Osteoblast (primary cell): ENCODE measurements around the gene MYOM3. TPM values are rescaled to one million over a fixed set of nuclear protein-coding genes. Genes with fewer than 3 reads are reported as not detected.

Experiments
- DNase-seq: peaks from one replicate; pipeline ENCODE4 v3.0.0; 2011; ENCODE audit warnings: low spot score, mixed read lengths; ENCODE audit not compliant: insufficient read length; ENCODE audit errors: missing footprints
- H2AFZ ChIP-seq: 2 replicates; pipeline ENCODE4 v1.6.0; 2011; ENCODE audit warnings: mild to moderate bottlenecking, low read length
- H3K27ac ChIP-seq: 2 replicates; pipeline ENCODE4 v1.5.1; 2011; ENCODE audit warnings: mild to moderate bottlenecking, low read depth, low read length, moderate library complexity
- H3K27me3 ChIP-seq: 2 replicates; pipeline ENCODE4 v1.6.0; 2012; ENCODE audit warnings: mild to moderate bottlenecking, control low read depth, inconsistent platforms, low read length, moderate library complexity; ENCODE audit not compliant: insufficient read depth
- H3K36me3 ChIP-seq: 2 replicates; pipeline ENCODE4 v1.5.1; 2011; ENCODE audit warnings: mild to moderate bottlenecking, low read length, control low read depth, moderate library complexity; ENCODE audit not compliant: insufficient read depth
- H3K4me1 ChIP-seq: 2 replicates; pipeline ENCODE4 v1.5.1; 2011; ENCODE audit warnings: mild to moderate bottlenecking, low read length, control low read depth, moderate library complexity; ENCODE audit not compliant: insufficient read depth
- H3K4me2 ChIP-seq: 2 replicates; pipeline ENCODE4 v1.6.0; 2011; ENCODE audit warnings: mild to moderate bottlenecking, low read length; ENCODE audit not compliant: insufficient read depth
- H3K4me3 ChIP-seq: fragments of 200-600 bp; sonication (generic); 3 replicates; pipeline ENCODE4 v1.5.1; 2012; ENCODE audit warnings: mild to moderate bottlenecking, low read length, inconsistent platforms; ENCODE audit not compliant: insufficient read depth
- H3K79me2 ChIP-seq: 2 replicates; pipeline ENCODE4 v1.6.0; 2012; ENCODE audit warnings: mild to moderate bottlenecking, low read length, control low read depth, inconsistent platforms; ENCODE audit not compliant: insufficient read depth
- H3K9me3 ChIP-seq: 2 replicates; pipeline ENCODE4 v1.5.1; 2011; ENCODE audit warnings: low read depth, low read length, control low read depth
- H4K20me1 ChIP-seq: 2 replicates; pipeline ENCODE4 v1.6.0; 2012; ENCODE audit warnings: mild to moderate bottlenecking, low read length, control low read depth; ENCODE audit not compliant: insufficient read depth
- CTCF ChIP-seq: IDR thresholded peaks from 2 replicates; pipeline ENCODE4 v1.5.1; 2011; ENCODE audit warnings: mild to moderate bottlenecking, low read depth, low read length, moderate library complexity; ENCODE audit errors: extremely low read depth
- total RNA-seq: library from RNA; depleted of rRNA; stranded (reverse); fragments of >200 nt; gene quantifications from 2 replicates; pipeline ENCODE4 v1.2.3, GENCODE V29; 2012

The MYOM3 gene
- total RNA-seq, 1 donor = under 0.01 TPM

DNA sequence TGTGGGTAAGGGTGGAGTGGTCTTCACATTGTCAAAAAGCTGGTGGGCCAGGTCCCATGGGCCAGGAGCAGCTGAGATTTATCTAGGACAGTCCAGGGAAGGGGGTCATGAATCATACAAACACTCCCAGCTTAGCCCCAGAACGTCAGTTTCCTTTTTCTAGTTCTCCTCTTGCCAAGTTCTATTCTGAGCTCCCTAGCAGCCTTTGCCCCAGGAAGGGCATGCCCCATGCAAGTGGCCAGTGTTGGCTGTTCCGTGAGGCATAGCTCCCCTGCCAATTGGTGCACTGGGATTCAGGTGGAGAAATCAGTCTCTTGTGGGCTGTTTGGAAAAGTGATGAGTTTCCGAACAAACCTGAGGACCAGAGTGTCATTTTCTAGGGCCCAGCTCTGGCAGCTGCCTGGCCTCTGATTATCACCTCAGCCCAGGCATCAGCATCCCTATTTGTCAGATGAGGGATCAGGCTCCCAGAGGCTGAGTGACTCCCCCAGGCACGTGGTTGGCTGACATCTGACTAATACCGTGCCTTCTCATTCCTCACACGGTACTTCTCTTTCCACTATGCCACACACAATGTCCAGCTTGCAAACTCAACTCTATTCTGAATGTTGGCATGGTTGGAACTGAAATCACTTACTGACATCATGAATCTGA lies 14.2 kb upstream of the MYOM3 start:
- no peak overlapping the region for H3K27ac ChIP-seq
- H3K79me2 ChIP-seq = no peaks in the 10 kb centered on the region
- H3K4me1 ChIP-seq = peaks cover 3% of the 10 kb centered on the region
- peak overlapping the region; percentile 1 for H3K4me2 ChIP-seq
- DNase-seq = no peak
- no peaks in the 10 kb centered on the region for H3K36me3 ChIP-seq
- H3K9me3 ChIP-seq = no peaks in the 10 kb centered on the region
- peak overlapping the region; percentile 37 for H2AFZ ChIP-seq
- TF ChIP-seq CTCF = no peak
- no peaks in the 10 kb centered on the region for H4K20me1 ChIP-seq
- no peak overlapping the region for H3K4me3 ChIP-seq
- H3K27me3 ChIP-seq = no peaks in the 10 kb centered on the region

- no peak for TF ChIP-seq CTCF
- peaks cover 3% of the 10 kb centered on the region for H3K4me1 ChIP-seq
- H2AFZ ChIP-seq = no peak overlapping the region
- DNase-seq = no peak
- H3K4me3 ChIP-seq = no peak overlapping the region
- H3K27me3 ChIP-seq = no peaks in the 10 kb centered on the region
- H3K79me2 ChIP-seq = no peaks in the 10 kb centered on the region
- H3K27ac ChIP-seq = no peak overlapping the region
- no peaks in the 10 kb centered on the region for H3K9me3 ChIP-seq
- no peaks in the 10 kb centered on the region for H4K20me1 ChIP-seq
- no peak overlapping the region for H3K4me2 ChIP-seq
- H3K36me3 ChIP-seq = no peaks in the 10 kb centered on the region
Measured at GRCh38 chr1:24125456-24125855, 13.5 kb upstream of the MYOM3 start.

- H3K9me3 ChIP-seq = no peaks in the 10 kb centered on the region
- TF ChIP-seq CTCF = no peak
- H3K4me3 ChIP-seq = no peak overlapping the region
- no peaks in the 10 kb centered on the region for H3K27me3 ChIP-seq
- DNase-seq = no peak
- H4K20me1 ChIP-seq = no peaks in the 10 kb centered on the region
- no peak overlapping the region for H2AFZ ChIP-seq
- H3K27ac ChIP-seq = no peak overlapping the region
- no peaks in the 10 kb centered on the region for H3K79me2 ChIP-seq
- no peak overlapping the region for H3K4me2 ChIP-seq
- no peaks in the 10 kb centered on the region for H3K36me3 ChIP-seq
- H3K4me1 ChIP-seq = peaks cover 3% of the 10 kb centered on the region
Measured at GRCh38 chr1:24124980-24125379, 13.0 kb upstream of the MYOM3 start.

DNA sequence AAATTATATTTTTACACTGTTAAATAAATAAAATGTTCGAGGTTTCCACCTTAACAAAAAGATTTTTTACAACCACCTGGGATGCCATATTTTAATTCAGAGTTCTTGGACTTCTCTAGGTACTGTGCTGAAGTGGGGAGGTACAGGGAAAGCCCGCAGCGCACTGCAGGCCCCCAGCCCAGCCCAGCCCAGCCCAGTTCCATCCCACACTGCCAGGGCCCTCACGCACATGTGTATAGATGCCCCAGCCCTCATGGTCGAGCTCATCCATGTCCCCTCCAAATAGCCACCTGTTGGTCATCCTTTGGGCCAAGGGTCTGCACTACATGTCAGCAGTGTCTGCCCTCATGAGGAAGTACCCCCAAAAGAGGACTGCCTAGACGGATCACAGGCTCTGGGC lies 11.7 kb upstream of the MYOM3 start:
- Histone ChIP-seq H3K9me3 (no peaks in the 10 kb centered on the region), H3K27ac (no peak overlapping the region), H3K79me2 (no peaks in the 10 kb centered on the region), H4K20me1 (no peaks in the 10 kb centered on the region), H3K27me3 (peaks cover 2% of the 10 kb centered on the region), H3K4me1 (peaks cover 3% of the 10 kb centered on the region), H3K4me3 (no peak overlapping the region), H2AFZ (no peak overlapping the region), H3K4me2 (no peak overlapping the region), H3K36me3 (no peaks in the 10 kb centered on the region)
- DNase-seq = no peak
- no peak for TF ChIP-seq CTCF
